Measurements from ENCODE around the gene PID1.

DNA sequence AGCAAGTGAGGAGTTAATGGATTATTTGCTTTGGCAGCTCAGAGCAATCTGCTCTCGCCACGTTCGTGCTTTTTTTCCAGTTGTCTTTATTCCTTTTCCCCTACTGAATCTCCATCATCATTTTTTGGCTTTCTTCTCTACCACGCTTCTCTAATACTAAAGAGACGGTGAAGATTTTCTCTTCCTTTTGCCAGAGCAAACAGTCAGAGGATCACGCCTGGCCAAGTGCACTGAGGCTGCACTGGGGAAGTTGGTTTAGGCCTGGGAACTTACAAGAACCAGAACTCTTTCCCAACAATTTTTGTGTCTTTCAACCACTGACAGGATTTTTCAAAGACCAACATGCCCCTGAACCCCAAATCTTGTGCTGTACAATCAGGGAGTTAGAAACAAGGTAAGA is 172.3 kb downstream of the PID1 start:
- TF ChIP-seq, protein P1, sequence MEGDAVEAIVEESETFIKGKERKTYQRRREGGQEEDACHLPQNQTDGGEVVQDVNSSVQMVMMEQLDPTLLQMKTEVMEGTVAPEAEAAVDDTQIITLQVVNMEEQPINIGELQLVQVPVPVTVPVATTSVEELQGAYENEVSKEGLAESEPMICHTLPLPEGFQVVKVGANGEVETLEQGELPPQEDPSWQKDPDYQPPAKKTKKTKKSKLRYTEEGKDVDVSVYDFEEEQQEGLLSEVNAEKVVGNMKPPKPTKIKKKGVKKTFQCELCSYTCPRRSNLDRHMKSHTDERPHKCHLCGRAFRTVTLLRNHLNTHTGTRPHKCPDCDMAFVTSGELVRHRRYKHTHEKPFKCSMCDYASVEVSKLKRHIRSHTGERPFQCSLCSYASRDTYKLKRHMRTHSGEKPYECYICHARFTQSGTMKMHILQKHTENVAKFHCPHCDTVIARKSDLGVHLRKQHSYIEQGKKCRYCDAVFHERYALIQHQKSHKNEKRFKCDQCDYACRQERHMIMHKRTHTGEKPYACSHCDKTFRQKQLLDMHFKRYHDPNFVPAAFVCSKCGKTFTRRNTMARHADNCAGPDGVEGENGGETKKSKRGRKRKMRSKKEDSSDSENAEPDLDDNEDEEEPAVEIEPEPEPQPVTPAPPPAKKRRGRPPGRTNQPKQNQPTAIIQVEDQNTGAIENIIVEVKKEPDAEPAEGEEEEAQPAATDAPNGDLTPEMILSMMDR (IDR thresholded peaks at IDR 0.05): no peak
- no peak for TF ChIP-seq POLR2A (IDR thresholded peaks at IDR 0.05)
